LoVo (cell line): Measurements from ENCODE around the gene AMY1B.
"Not testable (repeated sequence)": the region's sequence is repeated elsewhere in the genome, so short reads cannot be mapped to it uniquely, and the experiment has no call there.

Experiments used
- DNase-seq: peaks from one replicate; pipeline ENCODE4 v3.0.0-alpha.2; 2016; ENCODE audit warnings: low spot score

Gene AMY1B

GRCh38 chr1:103696110-103696509 lies at the start of gene AMY1B:
Gene AMY1B, minus strand, starts transcription at chr1:103696210. Its CDS starts 571 bp downstream, at chr1:103695639.
- not testable (repeated sequence) for DNase-seq

GRCh38 chr1:103745040-103745439 lies 49.0 kb upstream of the AMY1B start:
- DNase-seq = not testable (repeated sequence)

- DNase-seq = not testable (repeated sequence)
Observed at GRCh38 chr1:103744449-103744848, 48.4 kb upstream of the AMY1B start.

GRCh38 chr1:103738031-103738430 lies 42.0 kb upstream of the AMY1B start:
- DNase-seq = not testable (repeated sequence)

- not testable (repeated sequence) for DNase-seq
Observed at GRCh38 chr1:103735334-103735733, 39.3 kb upstream of the AMY1B start.

- not testable (repeated sequence) for DNase-seq
Observed at GRCh38 chr1:103721473-103721872, 25.5 kb upstream of the AMY1B start.

GRCh38 chr1:103717404-103717803 lies 21.4 kb upstream of the AMY1B start:
- DNase-seq = not testable (repeated sequence)

GRCh38 chr1:103710381-103710780 lies 14.4 kb upstream of the AMY1B start:
- DNase-seq = not testable (repeated sequence)

- DNase-seq = not testable (repeated sequence)
Observed at GRCh38 chr1:103707670-103708069, 11.7 kb upstream of the AMY1B start.

- not testable (repeated sequence) for DNase-seq
Observed at GRCh38 chr1:103701256-103701655, 5.2 kb upstream of the AMY1B start.

GRCh38 chr1:103700669-103701068 lies 4.7 kb upstream of the AMY1B start:
- not testable (repeated sequence) for DNase-seq

GRCh38 chr1:103697430-103697829 lies 1.4 kb upstream of the AMY1B start:
- not testable (repeated sequence) for DNase-seq

GRCh38 chr1:103676335-103676734 lies 19.7 kb downstream of the AMY1B start:
- not testable (repeated sequence) for DNase-seq

GRCh38 chr1:103655460-103655859 lies 40.5 kb downstream of the AMY1B start, which contains the start of gene AMY1A:
Gene AMY1A, plus strand, starts transcription at chr1:103655760. Its CDS starts 571 bp downstream, at chr1:103656331.
- DNase-seq = not testable (repeated sequence)

GRCh38 chr1:103654133-103654532 lies 41.9 kb downstream of the AMY1B start:
- not testable (repeated sequence) for DNase-seq

GRCh38 chr1:103650889-103651288 lies 45.1 kb downstream of the AMY1B start:
- DNase-seq = not testable (repeated sequence)

- DNase-seq = not testable (repeated sequence)
Observed at GRCh38 chr1:103650305-103650704, 45.7 kb downstream of the AMY1B start.

- DNase-seq = not testable (repeated sequence)
Observed at GRCh38 chr1:103643908-103644307, 52.1 kb downstream of the AMY1B start.

- DNase-seq = not testable (repeated sequence)
Observed at GRCh38 chr1:103641194-103641593, 54.8 kb downstream of the AMY1B start.
